SH-SY5Y (cell line): ENCODE results near the gene NR4A3.

ENCODE experiments used
- GATA2 ChIP-seq: IDR thresholded peaks from 2 replicates; pipeline ENCODE4 v1.6.1; 2011; ENCODE audit warnings: mild to moderate bottlenecking, low read depth, low read length
- GATA3 ChIP-seq: IDR thresholded peaks from 2 replicates; pipeline ENCODE4 v1.6.1; 2011; ENCODE audit warnings: low read depth, mild to moderate bottlenecking, low read length, moderate library complexity

DNA sequence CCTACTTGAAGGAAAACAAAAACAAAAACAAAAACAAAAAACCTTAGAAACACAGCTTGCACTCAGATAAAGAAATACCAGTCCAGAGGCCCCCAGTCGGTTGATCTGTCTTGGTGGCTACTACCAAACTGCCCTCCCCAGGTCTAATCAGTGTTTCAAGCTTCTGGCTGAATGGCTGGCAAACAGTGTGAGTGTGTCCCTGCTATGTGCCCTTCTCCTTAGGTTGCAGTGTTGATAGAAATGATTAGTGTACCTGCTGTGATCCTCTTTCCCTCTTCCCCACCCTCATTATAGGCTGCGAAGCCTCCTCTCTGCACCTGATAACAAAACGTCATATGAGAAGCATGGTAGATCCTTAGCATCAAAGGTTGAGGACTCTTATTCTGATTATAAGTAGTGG lies 12.8 kb downstream of the NR4A3 start:
- no peak for TF ChIP-seq GATA2
- TF ChIP-seq GATA3: no peak
